ENCODE data around the gene FMO3.

The FMO3 gene

GRCh38 chr1:171107262-171107940 is 16.7 kb downstream of the FMO3 start:
- H3K9me3 ChIP-seq (ENCODE audit: severe bottlenecking): peaks cover 2% of the 10 kb centered on the region

GRCh38 chr1:171107969-171108368 is 17.3 kb downstream of the FMO3 start:
- no peak for ATAC-seq (ENCODE audit: low read depth)
- Histone ChIP-seq H3K4me3 (ENCODE audit: severe bottlenecking) (no peak overlapping the region), H3K9me3 (ENCODE audit: severe bottlenecking) (peaks cover 2% of the 10 kb centered on the region), H3K4me1 (ENCODE audit: insufficient read depth, poor library complexity, severe bottlenecking) (no peaks in the 10 kb centered on the region), H3K36me3 (ENCODE audit: low read depth) (no peaks in the 10 kb centered on the region), H3K27ac (ENCODE audit: poor library complexity, severe bottlenecking) (no peak overlapping the region), H3K27me3 (ENCODE audit: insufficient read depth, poor library complexity, severe bottlenecking) (no peaks in the 10 kb centered on the region)
- TF ChIP-seq CTCF (IDR thresholded peaks at IDR 0.05; ENCODE audit: poor library complexity, severe bottlenecking): no peak
- DNase-seq (ENCODE audit: low spot score): no peak

More at GRCh38 chr1:171107262-171107940, 16.7 kb downstream of the FMO3 start:
- Histone ChIP-seq H3K4me3 (ENCODE audit: severe bottlenecking) (no peak overlapping the region), H3K27me3 (ENCODE audit: insufficient read depth, poor library complexity, severe bottlenecking) (no peaks in the 10 kb centered on the region), H3K27ac (ENCODE audit: poor library complexity, severe bottlenecking) (no peak overlapping the region), H3K36me3 (ENCODE audit: low read depth) (no peaks in the 10 kb centered on the region), H3K4me1 (ENCODE audit: insufficient read depth, poor library complexity, severe bottlenecking) (no peaks in the 10 kb centered on the region)
- DNase-seq (ENCODE audit: low spot score): no peak
- no peak for ATAC-seq (ENCODE audit: low read depth)
- no peak for TF ChIP-seq CTCF (IDR thresholded peaks at IDR 0.05; ENCODE audit: poor library complexity, severe bottlenecking)

GRCh38 chr1:171109966-171110365 is 19.3 kb downstream of the FMO3 start:
- Histone ChIP-seq H3K4me1 (ENCODE audit: insufficient read depth, poor library complexity, severe bottlenecking) (no peaks in the 10 kb centered on the region), H3K36me3 (ENCODE audit: low read depth) (no peaks in the 10 kb centered on the region), H3K4me3 (ENCODE audit: severe bottlenecking) (no peak overlapping the region), H3K9me3 (ENCODE audit: severe bottlenecking) (no peaks in the 10 kb centered on the region), H3K27ac (ENCODE audit: poor library complexity, severe bottlenecking) (no peak overlapping the region), H3K27me3 (ENCODE audit: insufficient read depth, poor library complexity, severe bottlenecking) (no peaks in the 10 kb centered on the region)
- DNase-seq (ENCODE audit: low spot score) (no peak), ATAC-seq (ENCODE audit: low read depth) (no peak)
- no peak for TF ChIP-seq CTCF (IDR thresholded peaks at IDR 0.05; ENCODE audit: poor library complexity, severe bottlenecking)

GRCh38 chr1:171110621-171111326 is 20.1 kb downstream of the FMO3 start:
- ATAC-seq (ENCODE audit: low read depth) (no peak), DNase-seq (ENCODE audit: low spot score) (no peak)
- H3K36me3 ChIP-seq (ENCODE audit: low read depth): no peaks in the 10 kb centered on the region
- no peak for TF ChIP-seq CTCF (IDR thresholded peaks at IDR 0.05; ENCODE audit: poor library complexity, severe bottlenecking)
- H3K4me3 ChIP-seq (ENCODE audit: severe bottlenecking): no peak overlapping the region
- H3K4me1 ChIP-seq (ENCODE audit: insufficient read depth, poor library complexity, severe bottlenecking): no peaks in the 10 kb centered on the region
- H3K27me3 ChIP-seq (ENCODE audit: insufficient read depth, poor library complexity, severe bottlenecking): no peaks in the 10 kb centered on the region
- no peak overlapping the region for H3K27ac ChIP-seq (ENCODE audit: poor library complexity, severe bottlenecking)
- no peaks in the 10 kb centered on the region for H3K9me3 ChIP-seq (ENCODE audit: severe bottlenecking)

GRCh38 chr1:171112119-171112518 is 21.4 kb downstream of the FMO3 start:
- Histone ChIP-seq H3K9me3 (ENCODE audit: severe bottlenecking) (no peaks in the 10 kb centered on the region), H3K36me3 (ENCODE audit: low read depth) (no peaks in the 10 kb centered on the region), H3K27me3 (ENCODE audit: insufficient read depth, poor library complexity, severe bottlenecking) (no peaks in the 10 kb centered on the region), H3K4me3 (ENCODE audit: severe bottlenecking) (no peak overlapping the region), H3K4me1 (ENCODE audit: insufficient read depth, poor library complexity, severe bottlenecking) (no peaks in the 10 kb centered on the region), H3K27ac (ENCODE audit: poor library complexity, severe bottlenecking) (no peak overlapping the region)
- no peak for TF ChIP-seq CTCF (IDR thresholded peaks at IDR 0.05; ENCODE audit: poor library complexity, severe bottlenecking)
- DNase-seq (ENCODE audit: low spot score): no peak
- no peak for ATAC-seq (ENCODE audit: low read depth)
